Lower leg skin (tissue), 4 donors: ENCODE data around the gene MAP3K3. TPM values are rescaled to one million over a fixed set of nuclear protein-coding genes. Genes with fewer than 3 reads are reported as not detected.

ENCODE experiments used
- DNase-seq, 2 donors: peaks; one replicate each; pipeline ENCODE4 v3.0.0-alpha.2; 2019; ENCODE audit warnings: low spot score in 2 of 2
- H3K4me3 ChIP-seq: fragments of 200-600 bp; sonication (generic); 2 replicates; pipeline ENCODE4 v1.5.1; 2017; ENCODE audit warnings: mild to moderate bottlenecking, low read depth; ENCODE audit not compliant: poor library complexity, severe bottlenecking
- CTCF ChIP-seq, 3 donors: fragments of 450-650 bp; IDR thresholded peaks; one replicate each; pipeline ENCODE4 v1.5.1; 2016; ENCODE audit warnings: antibody characterized with exemption in 3 of 3, mild to moderate bottlenecking in 3 of 3, moderate library complexity in 2 of 3
- POLR2A ChIP-seq, 2 donors: fragments of 450-650 bp; IDR thresholded peaks; one replicate each; pipeline ENCODE4 v1.6.1; 2016 to 2017; ENCODE audit warnings: antibody characterized with exemption in 2 of 2, mild to moderate bottlenecking in 1 of 2, moderate library complexity in 1 of 2
- WGBS, 2 donors: methylation state at CpG; one replicate each; pipeline ENCODE4 v1.1.5; 2018; 5-methylcytosine and 5-hydroxymethylcytosine counted together
- intact Hi-C: fragments of 100-400 bp; cut with DNase I; formaldehyde crosslinking; loops from one replicate; pipeline ENCODE4 v1.15.0; 2023; ENCODE audit warnings: low total_unique reads
- total RNA-seq, 4 donors: library from RNA; depleted of rRNA; stranded (reverse); fragments of >200 nt; gene quantifications; one replicate each; pipeline ENCODE4 v1.1.0, GENCODE V29; 2016

MAP3K3 gene
- total RNA-seq, 4 donors from 2014 or later, result 25.2 to 54.1 (median 39.6) TPM

- TF ChIP-seq POLR2A (IDR thresholded peaks at IDR 0.05) (no peak), CTCF (IDR thresholded peaks at IDR 0.05) (no peak)
- H3K4me3 ChIP-seq, result no peak overlapping the region
- no peak for DNase-seq
- intact Hi-C loops, result no loop called here
These were observed 25.7 kb downstream of the MAP3K3 start for GRCh38 chr17:63647936-63648335.

- 79 to 81% methylated on average over 1 of the region's 1 CpG for WGBS, 2 donors
- TF ChIP-seq CTCF (IDR thresholded peaks at IDR 0.05) (no peak), POLR2A (IDR thresholded peaks at IDR 0.05) (no peak)
- no peak for DNase-seq
- intact Hi-C loops, result no loop called here
- no peak overlapping the region for H3K4me3 ChIP-seq
These were observed 27.6 kb downstream of the MAP3K3 start for GRCh38 chr17:63649813-63650212.

GRCh38 chr17:63652106-63652505, 29.9 kb downstream of the MAP3K3 start:
- WGBS, 2 donors, result 71 to 73% methylated on average over 3 of the region's 3 CpGs
- no peak for TF ChIP-seq POLR2A (IDR thresholded peaks at IDR 0.05)
- no peak for TF ChIP-seq CTCF (IDR thresholded peaks at IDR 0.05)
- H3K4me3 ChIP-seq, result no peak overlapping the region
- no peak for DNase-seq
- intact Hi-C loops, result no loop called here

- DNase-seq, result no peak
- intact Hi-C loops, result no loop called here
- H3K4me3 ChIP-seq, result no peak overlapping the region
- TF ChIP-seq CTCF (IDR thresholded peaks at IDR 0.05) (no peak), POLR2A (IDR thresholded peaks at IDR 0.05) (no peak)
- 41 to 46% methylated on average over 2 of the region's 2 CpGs for WGBS, 2 donors
These were observed 30.8 kb downstream of the MAP3K3 start for GRCh38 chr17:63653050-63653449.

- intact Hi-C loops, result no loop called here
These were observed 35.6 kb downstream of the MAP3K3 start for GRCh38 chr17:63657786-63658185.

More at GRCh38 chr17:63657786-63658185, 35.6 kb downstream of the MAP3K3 start:
- 83% methylated on average over 3 of the region's 3 CpGs for WGBS, 2 donors
- DNase-seq, result no peak
- TF ChIP-seq POLR2A (IDR thresholded peaks at IDR 0.05), result no peak
- no peak for TF ChIP-seq CTCF (IDR thresholded peaks at IDR 0.05)
- no peak overlapping the region for H3K4me3 ChIP-seq
